22Rv1 (cell line): ENCODE data around the gene ANKS1B.

Source experiments
- H3K27ac ChIP-seq: fragments of 450-650 bp; 2 replicates; pipeline ENCODE4 v1.5.1; 2017
- ZFX ChIP-seq: fragments of 450-650 bp; IDR thresholded peaks from 2 replicates; pipeline ENCODE4 v1.6.1; 2017; ENCODE audit warnings: antibody characterized with exemption, borderline replicate concordance
- TF ChIP-seq, protein P1 (sequence below): fragments of 450-650 bp; IDR thresholded peaks from 2 replicates; pipeline ENCODE4 v1.5.1; 2017; ENCODE audit warnings: mild to moderate bottlenecking

ANKS1B gene

DNA sequence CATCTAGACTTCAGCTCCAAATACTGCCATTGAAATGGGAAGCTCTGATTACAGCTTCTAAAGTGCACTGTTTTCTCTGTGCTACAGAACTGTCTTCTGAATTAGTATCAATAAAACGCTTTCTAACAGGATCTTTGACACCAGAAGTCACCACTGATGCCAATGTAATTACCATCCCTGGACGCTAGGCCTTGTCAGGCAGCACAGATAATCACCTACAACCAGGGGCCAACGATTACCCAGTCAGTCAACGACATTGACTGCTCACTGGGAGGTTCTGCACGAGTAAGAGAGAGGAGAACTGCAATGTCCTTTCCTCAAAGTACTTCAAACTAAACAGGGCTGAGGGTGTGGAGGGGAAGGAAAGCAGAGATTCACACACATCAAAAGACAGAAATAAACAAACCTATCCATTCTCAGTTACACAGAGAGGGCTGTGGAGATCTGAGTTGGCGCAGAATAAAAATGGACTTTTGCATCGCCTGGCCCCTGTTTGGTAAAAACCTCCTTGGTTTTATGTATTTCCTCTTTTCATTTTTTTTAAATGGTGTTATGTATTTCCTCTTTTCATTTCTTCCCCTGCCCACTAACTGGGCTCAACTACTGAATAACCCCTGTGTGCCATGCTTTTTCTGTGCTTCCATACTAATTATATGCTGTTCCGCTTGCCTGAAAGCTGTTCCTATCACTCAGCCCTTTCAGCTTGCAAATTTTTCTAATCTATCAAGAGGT is 847.4 kb downstream of the ANKS1B start:
- no peak overlapping the region for H3K27ac ChIP-seq
- TF ChIP-seq ZFX, result no peak
- TF ChIP-seq, protein P1, sequence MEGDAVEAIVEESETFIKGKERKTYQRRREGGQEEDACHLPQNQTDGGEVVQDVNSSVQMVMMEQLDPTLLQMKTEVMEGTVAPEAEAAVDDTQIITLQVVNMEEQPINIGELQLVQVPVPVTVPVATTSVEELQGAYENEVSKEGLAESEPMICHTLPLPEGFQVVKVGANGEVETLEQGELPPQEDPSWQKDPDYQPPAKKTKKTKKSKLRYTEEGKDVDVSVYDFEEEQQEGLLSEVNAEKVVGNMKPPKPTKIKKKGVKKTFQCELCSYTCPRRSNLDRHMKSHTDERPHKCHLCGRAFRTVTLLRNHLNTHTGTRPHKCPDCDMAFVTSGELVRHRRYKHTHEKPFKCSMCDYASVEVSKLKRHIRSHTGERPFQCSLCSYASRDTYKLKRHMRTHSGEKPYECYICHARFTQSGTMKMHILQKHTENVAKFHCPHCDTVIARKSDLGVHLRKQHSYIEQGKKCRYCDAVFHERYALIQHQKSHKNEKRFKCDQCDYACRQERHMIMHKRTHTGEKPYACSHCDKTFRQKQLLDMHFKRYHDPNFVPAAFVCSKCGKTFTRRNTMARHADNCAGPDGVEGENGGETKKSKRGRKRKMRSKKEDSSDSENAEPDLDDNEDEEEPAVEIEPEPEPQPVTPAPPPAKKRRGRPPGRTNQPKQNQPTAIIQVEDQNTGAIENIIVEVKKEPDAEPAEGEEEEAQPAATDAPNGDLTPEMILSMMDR, result no peak

GRCh38 chr12:99136516-99136915 is 848.2 kb downstream of the ANKS1B start:
- no peak overlapping the region for H3K27ac ChIP-seq
- no peak for TF ChIP-seq ZFX
- TF ChIP-seq, protein P1, result no peak

DNA sequence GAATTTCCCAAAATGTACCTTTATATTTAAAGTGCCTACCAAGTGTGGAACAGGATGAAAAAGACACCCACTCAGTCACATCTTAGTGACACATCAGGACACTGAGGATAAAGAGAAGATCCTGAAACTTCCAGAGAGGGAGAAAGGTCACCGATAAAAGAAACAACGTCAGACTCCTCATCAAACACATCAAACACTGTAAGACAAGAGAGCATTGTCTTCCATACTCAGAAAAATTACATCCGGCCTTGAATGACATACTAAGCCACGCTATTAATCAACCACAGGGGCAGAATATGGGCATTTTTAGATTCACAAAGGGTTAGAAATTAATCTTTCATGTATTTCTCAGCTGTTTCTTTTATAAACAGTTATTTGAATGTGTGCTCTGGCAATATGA is 849.4 kb downstream of the ANKS1B start:
- H3K27ac ChIP-seq, result no peak overlapping the region
- no peak for TF ChIP-seq ZFX
- TF ChIP-seq, protein P1, result no peak

GRCh38 chr12:99133401-99133800 is 851.3 kb downstream of the ANKS1B start:
- no peak overlapping the region for H3K27ac ChIP-seq
- TF ChIP-seq, protein P1, result no peak

- H3K27ac ChIP-seq, result no peak overlapping the region
- TF ChIP-seq, protein P1, result no peak
- TF ChIP-seq ZFX, result no peak
Measured at GRCh38 chr12:99131751-99132199, 853.0 kb downstream of the ANKS1B start.

DNA sequence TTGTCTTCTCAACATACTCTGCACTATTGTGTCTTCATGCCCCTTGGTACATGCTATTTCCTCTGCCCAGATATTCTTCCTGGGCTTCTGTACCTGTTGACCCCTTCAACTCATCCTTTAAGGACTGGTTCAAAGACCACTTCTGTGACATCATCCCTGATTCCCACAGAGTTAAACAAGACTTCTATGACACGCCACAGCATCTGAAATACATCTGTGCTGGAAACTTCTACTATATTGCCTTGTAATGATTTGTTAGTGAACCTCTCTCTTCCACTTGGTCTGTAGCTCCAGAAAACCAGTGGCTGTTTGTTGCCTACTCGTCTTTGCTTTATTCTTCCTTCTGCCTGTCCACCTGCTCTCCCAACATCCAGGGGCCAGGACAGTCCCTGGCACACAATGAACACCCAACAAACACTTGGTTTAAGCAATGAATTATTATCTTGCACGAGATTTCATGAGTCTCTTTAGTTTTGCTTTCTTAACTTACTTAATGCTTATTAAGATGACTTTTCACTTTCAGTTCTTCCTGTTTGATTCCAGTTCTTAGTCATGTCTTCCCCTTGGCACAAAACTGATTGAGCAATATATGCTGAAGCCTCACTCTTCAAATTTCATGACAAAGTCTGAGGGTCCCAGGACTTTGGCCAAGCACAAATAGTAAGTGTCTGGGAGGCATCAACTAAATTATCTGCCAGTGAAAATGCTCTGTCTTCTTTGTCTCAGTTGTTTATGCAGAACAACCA is 853.8 kb downstream of the ANKS1B start:
- no peak for TF ChIP-seq ZFX
- TF ChIP-seq, protein P1, result no peak
- H3K27ac ChIP-seq, result no peak overlapping the region

DNA sequence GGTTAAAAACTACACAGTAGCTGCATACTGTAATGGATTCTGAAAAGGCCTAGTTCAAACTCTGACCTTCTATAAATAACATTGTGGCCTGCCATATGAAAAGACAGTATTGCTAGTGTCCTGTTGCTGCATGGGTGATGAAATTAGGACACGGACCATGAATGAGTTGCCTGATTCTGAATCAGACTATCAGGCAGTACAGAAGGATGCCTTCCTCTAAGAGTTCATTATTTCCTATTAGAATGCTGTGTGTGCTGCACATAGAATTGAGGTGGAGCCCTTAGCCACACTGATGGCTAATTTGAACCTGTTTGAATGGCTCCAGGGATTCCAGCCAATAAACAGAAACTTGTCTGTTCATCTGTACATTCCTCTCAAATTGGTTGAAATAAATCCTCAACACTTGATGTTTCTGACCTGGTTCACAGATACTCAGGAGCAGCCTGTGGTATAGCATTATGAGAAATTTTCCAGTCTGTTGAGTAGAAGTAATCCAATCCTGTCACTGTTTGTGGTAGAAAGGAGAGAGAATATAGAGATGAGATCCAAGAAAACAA is 856.4 kb downstream of the ANKS1B start:
- no peak for TF ChIP-seq ZFX
- TF ChIP-seq, protein P1, result no peak
- no peak overlapping the region for H3K27ac ChIP-seq
